PC-9 (cell line): ENCODE results near the gene NUP205. TPM values are rescaled to one million over a fixed set of nuclear protein-coding genes. Genes with fewer than 3 reads are reported as not detected.
A peak's percentile ranks its signal among the peaks of the same experiment; 100 is the strongest.

Experiments used
- BruUV-seq: library from RNA; stranded (reverse); fragments of 400-500 nt; replicated peaks from 2 replicates; lab custom pipeline; 2021; lab: Mats Ljungman, UMichigan
- CTCF ChIA-PET: fragments of 300-600 bp; sonication (Branson Sonifier 250); formaldehyde crosslinking; loops from one replicate; lab custom pipeline; 2022; ENCODE audit warnings: antibody characterized with exemption; lab: Charles Lee
- POLR2A ChIA-PET: fragments of 300-600 bp; sonication (Branson Sonifier 250); formaldehyde crosslinking; loops from one replicate; lab custom pipeline; 2022; ENCODE audit warnings: antibody characterized with exemption; ENCODE audit not compliant: unreplicated experiment; lab: Charles Lee
- DNase-seq, 2 experiments: peaks; one replicate each; pipeline versions ENCODE4 v3.0.0 to v3.0.0-alpha.2; 2015 to 2022; ENCODE audit warnings: mixed read lengths in 1 of 2
- H2AFZ ChIP-seq: fragments of 200-600 bp; sonication (generic); 2 replicates; pipeline ENCODE4 v1.8.1; 2017; ENCODE audit warnings: antibody characterized with exemption
- H3F3A ChIP-seq: fragments of 200-600 bp; sonication (generic); 2 replicates; pipeline ENCODE4 v1.8.1; 2017; ENCODE audit warnings: antibody characterized with exemption, mild to moderate bottlenecking, low read depth; ENCODE audit not compliant: insufficient read depth
- H3K27ac ChIP-seq: fragments of 200-600 bp; sonication (generic); 2 replicates; pipeline ENCODE4 v1.6.1; 2016; ENCODE audit warnings: mixed run types
- H3K27me3 ChIP-seq: fragments of 200-600 bp; sonication (generic); 2 replicates; pipeline ENCODE4 v1.6.1; 2016; ENCODE audit warnings: low read depth, mixed run types; ENCODE audit not compliant: insufficient read depth
- H3K36me3 ChIP-seq: fragments of 200-600 bp; sonication (generic); 2 replicates; pipeline ENCODE4 v1.6.1; 2016; ENCODE audit warnings: low read depth, mixed run types
- H3K4me1 ChIP-seq: fragments of 200-600 bp; sonication (generic); replicated peaks from 2 replicates; pipeline ENCODE4 v1.6.1; 2016; ENCODE audit warnings: mixed run types; ENCODE audit not compliant: insufficient read depth
- H3K4me2 ChIP-seq: fragments of 200-600 bp; sonication (generic); 2 replicates; pipeline ENCODE4 v1.6.1; 2017; ENCODE audit warnings: mixed run types
- H3K4me3 ChIP-seq: fragments of 200-600 bp; sonication (generic); 2 replicates; pipeline ENCODE4 v1.6.1; 2016; ENCODE audit warnings: mixed run types
- H3K79me2 ChIP-seq: fragments of 200-600 bp; sonication (generic); 2 replicates; pipeline ENCODE4 v1.6.1; 2017; ENCODE audit warnings: low read depth, mixed run types
- H3K9me2 ChIP-seq: fragments of 200-600 bp; sonication (generic); 2 replicates; pipeline ENCODE4 v1.8.1; 2017; ENCODE audit warnings: mild to moderate bottlenecking; ENCODE audit not compliant: insufficient read depth
- H3K9me3 ChIP-seq: fragments of 200-600 bp; sonication (generic); 2 replicates; pipeline ENCODE4 v1.8.1; 2016; ENCODE audit warnings: low read depth; ENCODE audit not compliant: insufficient read depth
- H4K20me1 ChIP-seq: fragments of 200-600 bp; sonication (generic); 2 replicates; pipeline ENCODE4 v1.8.1; 2017; ENCODE audit not compliant: insufficient read depth
- EZH2 ChIP-seq: fragments of 200-600 bp; sonication (generic); IDR thresholded peaks from 2 replicates; pipeline ENCODE4 v1.8.0; 2017; ENCODE audit warnings: antibody characterized with exemption, low read depth
- intact Hi-C: fragments of 100-400 bp; cut with micrococcal nuclease; formaldehyde crosslinking; loops from one replicate; pipeline ENCODE4 v1.10.0; 2022; ENCODE audit not compliant: unreplicated experiment
- total RNA-seq: library from RNA; stranded (reverse); gene quantifications from 2 replicates; pipeline ENCODE4 v1.2.3, GENCODE V29; 2021
- TF ChIP-seq, protein P1 (sequence below): fragments of 200-600 bp; sonication (generic); conservative IDR thresholded peaks from 2 replicates; pipeline ENCODE4 v1.6.1; 2017; ENCODE audit warnings: mixed run types, antibody characterized with exemption, mild to moderate bottlenecking, moderate library complexity

Gene NUP205
- total RNA-seq, 1 experiment from 2014 or later, result 108 TPM

DNA sequence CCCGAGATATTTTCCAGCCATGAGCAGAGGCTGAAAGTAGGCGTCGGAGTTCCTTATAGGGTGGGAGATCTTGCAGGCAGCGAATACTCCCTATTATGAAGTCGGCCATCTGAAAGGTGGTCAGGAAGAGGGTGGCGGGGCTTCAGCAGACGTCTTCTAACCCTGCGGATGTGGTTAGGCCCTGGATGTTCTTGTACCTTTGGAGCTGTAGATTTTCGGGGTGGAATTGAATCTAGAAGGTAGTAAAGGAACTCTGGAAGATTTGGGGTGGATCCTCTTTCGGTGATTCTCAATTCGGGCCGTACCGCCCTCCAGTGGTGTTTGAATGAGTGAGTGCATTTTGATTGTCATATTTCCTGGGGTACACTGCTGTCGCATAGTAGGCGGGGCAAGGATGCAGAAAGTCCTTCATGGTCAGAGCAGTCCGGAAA is 635 bp downstream of the NUP205 start:
- BruUV-seq, result no TSS peak
- H3K4me3 ChIP-seq, result peak overlapping the region; percentile 85
- H2AFZ ChIP-seq, result peak overlapping the region; percentile 93
- peaks cover 6% of the 10 kb centered on the region for H3K4me1 ChIP-seq
- H3K4me2 ChIP-seq, result peak overlapping the region; percentile 97
- H4K20me1 ChIP-seq, result peaks cover 10% of the 10 kb centered on the region
- CTCF ChIA-PET, result interaction anchor here (0.6 kb wide), 1 partner anchor 198 kb away, joined by 6 read pairs; no protein-coding TSS in a partner anchor
- peak; percentile 70 for DNase-seq
- intact Hi-C loops, result loop anchor here (1.0 to 5.0 kb wide), 4 partner anchors 144 to 386 kb away; partner anchors contain the start of gene CYREN
- H3K9me3 ChIP-seq, result no peaks in the 10 kb centered on the region
- no peaks in the 10 kb centered on the region for H3K27me3 ChIP-seq
- peak overlapping the region; percentile 91 for H3K27ac ChIP-seq
- H3K9me2 ChIP-seq, result no peaks in the 10 kb centered on the region
- no peak for TF ChIP-seq EZH2
- TF ChIP-seq, protein P1, sequence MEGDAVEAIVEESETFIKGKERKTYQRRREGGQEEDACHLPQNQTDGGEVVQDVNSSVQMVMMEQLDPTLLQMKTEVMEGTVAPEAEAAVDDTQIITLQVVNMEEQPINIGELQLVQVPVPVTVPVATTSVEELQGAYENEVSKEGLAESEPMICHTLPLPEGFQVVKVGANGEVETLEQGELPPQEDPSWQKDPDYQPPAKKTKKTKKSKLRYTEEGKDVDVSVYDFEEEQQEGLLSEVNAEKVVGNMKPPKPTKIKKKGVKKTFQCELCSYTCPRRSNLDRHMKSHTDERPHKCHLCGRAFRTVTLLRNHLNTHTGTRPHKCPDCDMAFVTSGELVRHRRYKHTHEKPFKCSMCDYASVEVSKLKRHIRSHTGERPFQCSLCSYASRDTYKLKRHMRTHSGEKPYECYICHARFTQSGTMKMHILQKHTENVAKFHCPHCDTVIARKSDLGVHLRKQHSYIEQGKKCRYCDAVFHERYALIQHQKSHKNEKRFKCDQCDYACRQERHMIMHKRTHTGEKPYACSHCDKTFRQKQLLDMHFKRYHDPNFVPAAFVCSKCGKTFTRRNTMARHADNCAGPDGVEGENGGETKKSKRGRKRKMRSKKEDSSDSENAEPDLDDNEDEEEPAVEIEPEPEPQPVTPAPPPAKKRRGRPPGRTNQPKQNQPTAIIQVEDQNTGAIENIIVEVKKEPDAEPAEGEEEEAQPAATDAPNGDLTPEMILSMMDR, result peak; percentile 70
- peaks cover 15% of the 10 kb centered on the region for H3F3A ChIP-seq
- POLR2A ChIA-PET, result interaction anchor here (0.6 kb wide), 1 partner anchor 69 kb away, joined by 4 read pairs; no protein-coding TSS in a partner anchor
- peaks cover 56% of the 10 kb centered on the region for H3K79me2 ChIP-seq
- peaks cover 3% of the 10 kb centered on the region; the same call in 1 of the 2 replicates for H3K36me3 ChIP-seq

DNA sequence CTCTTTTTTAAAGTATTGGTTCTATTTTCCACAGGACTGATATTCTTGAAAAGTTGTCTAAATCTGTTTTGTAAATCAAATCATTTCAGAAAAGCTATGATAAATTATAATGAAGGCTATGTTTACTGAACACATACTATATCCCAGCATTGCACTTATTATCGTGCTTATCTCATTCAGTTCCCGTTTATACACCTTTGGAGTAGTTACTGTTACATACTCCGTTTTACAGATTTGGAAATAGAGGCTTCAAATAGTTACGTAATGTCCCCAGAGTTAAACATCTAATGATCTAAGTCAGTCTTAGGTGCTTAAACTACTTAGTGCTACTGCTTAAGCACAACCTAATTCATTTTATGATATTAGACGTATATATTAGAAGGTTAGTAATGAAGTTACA is 1.2 kb downstream of the NUP205 start:
- H3K27me3 ChIP-seq, result no peaks in the 10 kb centered on the region
- CTCF ChIA-PET, result no interaction called here
- TF ChIP-seq, protein P1, result no peak
- TF ChIP-seq EZH2, result no peak
- H3K27ac ChIP-seq, result peak overlapping the region; percentile 91
- H3F3A ChIP-seq, result peaks cover 15% of the 10 kb centered on the region
- peaks cover 6% of the 10 kb centered on the region for H3K4me1 ChIP-seq
- H3K79me2 ChIP-seq, result peaks cover 61% of the 10 kb centered on the region
- H3K9me2 ChIP-seq, result no peaks in the 10 kb centered on the region
- POLR2A ChIA-PET, result no interaction called here
- BruUV-seq, result no TSS peak
- no peaks in the 10 kb centered on the region for H3K9me3 ChIP-seq
- peak overlapping the region; percentile 85 for H3K4me3 ChIP-seq
- H3K4me2 ChIP-seq, result peak overlapping the region; percentile 97
- H2AFZ ChIP-seq, result peak overlapping the region; percentile 93; the same call in 1 of the 2 replicates
- H4K20me1 ChIP-seq, result peaks cover 10% of the 10 kb centered on the region
- intact Hi-C loops, result loop anchor here (1.0 to 5.0 kb wide), 4 partner anchors 144 to 387 kb away; partner anchors contain the start of gene CYREN
- DNase-seq, result no peak
- peaks cover 8% of the 10 kb centered on the region; the same call in 1 of the 2 replicates for H3K36me3 ChIP-seq

DNA sequence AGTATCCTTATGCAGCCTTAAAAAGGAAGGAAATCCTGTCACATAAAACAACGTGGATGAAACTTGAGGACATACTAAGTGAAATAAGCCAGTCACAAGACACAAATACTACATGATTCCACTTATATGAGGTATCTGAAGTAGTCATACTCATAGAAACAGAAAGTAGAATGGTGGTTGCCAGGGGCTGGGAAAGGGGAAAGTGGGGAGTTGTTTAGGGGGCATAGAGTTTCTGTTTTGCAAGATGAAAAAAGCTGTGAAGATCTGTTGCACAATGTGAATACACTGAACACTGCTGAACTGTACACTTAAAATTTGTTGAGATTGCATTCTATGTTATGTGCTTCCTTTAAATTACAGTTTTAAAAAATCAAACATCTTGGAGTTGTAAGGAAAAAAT is 2.9 kb downstream of the NUP205 start:
- Histone ChIP-seq H2AFZ (no peak overlapping the region), H3K9me2 (no peaks in the 10 kb centered on the region), H3F3A (peaks cover 15% of the 10 kb centered on the region), H3K27ac (no peak overlapping the region), H3K36me3 (peaks cover 8% of the 10 kb centered on the region; the same call in 1 of the 2 replicates), H4K20me1 (peaks cover 10% of the 10 kb centered on the region), H3K4me1 (peaks cover 6% of the 10 kb centered on the region), H3K4me2 (no peak overlapping the region), H3K79me2 (peaks cover 78% of the 10 kb centered on the region), H3K4me3 (no peak overlapping the region), H3K9me3 (no peaks in the 10 kb centered on the region), H3K27me3 (no peaks in the 10 kb centered on the region)
- DNase-seq, result no peak
- POLR2A ChIA-PET, result no interaction called here
- CTCF ChIA-PET, result no interaction called here
- BruUV-seq, result no TSS peak
- intact Hi-C loops, result no loop called here
- TF ChIP-seq, protein P1, result no peak
- no peak for TF ChIP-seq EZH2
